Upper lobe of right lung (tissue), 1 donor: Measurements from ENCODE around the gene FNDC1. TPM values are rescaled to one million over a fixed set of nuclear protein-coding genes. Genes with fewer than 3 reads are reported as not detected.

ENCODE experiments used
- ATAC-seq: fragments of 200-7000 bp; cut with Tn5 transposase; one replicate; pipeline ENCODE4 v1.9.1; 2020; ENCODE audit warnings: mild to moderate bottlenecking, moderate library complexity
- DNase-seq: peaks from one replicate; pipeline ENCODE4 v3.0.0-alpha.2; 2020
- H3K27ac ChIP-seq: fragments of 200-600 bp; one replicate; pipeline ENCODE4 v1.8.0; 2022
- H3K27me3 ChIP-seq: fragments of 200-600 bp; one replicate; pipeline ENCODE4 v1.8.0; 2022; ENCODE audit warnings: mild to moderate bottlenecking
- H3K36me3 ChIP-seq: fragments of 200-600 bp; one replicate; pipeline ENCODE4 v1.8.0; 2022
- H3K4me1 ChIP-seq: fragments of 200-600 bp; one replicate; pipeline ENCODE4 v1.8.0; 2022
- H3K4me3 ChIP-seq: fragments of 200-600 bp; one replicate; pipeline ENCODE4 v1.8.0; 2022; ENCODE audit warnings: mild to moderate bottlenecking
- H3K9me3 ChIP-seq: fragments of 200-600 bp; one replicate; pipeline ENCODE4 v1.8.0; 2022
- intact Hi-C: fragments of 100-400 bp; cut with DNase I; formaldehyde crosslinking; loops from one replicate; pipeline ENCODE4 v1.11.0; 2022
- total RNA-seq: library from RNA; stranded (reverse); fragmentation: NEBNext Ultra II Directional; extraction: Animal tissue kit (Norgen Biotek cat#: 25700); gene quantifications from one replicate; pipeline ENCODE4 v1.2.1, GENCODE V29; 2021
- TF ChIP-seq, protein P1 (sequence below): fragments of 200-600 bp; IDR thresholded peaks from one replicate; pipeline ENCODE4 v1.8.0; 2022; ENCODE audit warnings: antibody characterized with exemption
- donor health status: DM: no; HTN: yes; CAD: no; lungs with severe emphysema.

The FNDC1 gene
- total RNA-seq, 1 donor from 2014 or later = 1.1 TPM

DNA sequence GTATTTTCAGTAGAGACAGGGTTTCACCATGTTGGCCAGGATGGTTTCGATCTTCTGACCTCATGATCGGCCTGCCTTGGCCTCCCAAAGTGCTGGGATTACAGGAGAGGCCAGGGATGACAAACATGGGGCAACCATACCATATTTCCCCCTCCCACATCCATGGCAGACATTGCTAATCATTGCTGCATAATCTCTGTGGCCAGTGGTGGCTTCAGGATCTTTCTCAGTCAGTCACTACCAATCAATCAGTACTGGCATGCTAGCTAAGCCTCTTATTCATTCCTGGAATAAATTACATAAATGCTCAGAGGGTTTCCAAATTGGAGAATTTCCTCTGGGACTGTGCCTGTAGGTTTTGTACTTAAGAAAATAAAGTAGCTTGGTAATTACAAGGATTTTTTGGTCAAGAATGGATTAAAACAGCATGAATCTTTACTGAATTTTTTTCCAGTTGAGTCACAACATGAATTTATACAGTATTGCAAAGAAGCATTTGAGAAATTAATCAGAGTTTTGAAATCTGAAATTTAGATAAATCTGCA is 138.1 kb downstream of the FNDC1 start:
- no peak overlapping the region for H3K27ac ChIP-seq
- no peaks in the 10 kb centered on the region for H3K27me3 ChIP-seq
- ATAC-seq (no peak), DNase-seq (no peak)
- H3K4me1 ChIP-seq = no peaks in the 10 kb centered on the region
- TF ChIP-seq, protein P1, sequence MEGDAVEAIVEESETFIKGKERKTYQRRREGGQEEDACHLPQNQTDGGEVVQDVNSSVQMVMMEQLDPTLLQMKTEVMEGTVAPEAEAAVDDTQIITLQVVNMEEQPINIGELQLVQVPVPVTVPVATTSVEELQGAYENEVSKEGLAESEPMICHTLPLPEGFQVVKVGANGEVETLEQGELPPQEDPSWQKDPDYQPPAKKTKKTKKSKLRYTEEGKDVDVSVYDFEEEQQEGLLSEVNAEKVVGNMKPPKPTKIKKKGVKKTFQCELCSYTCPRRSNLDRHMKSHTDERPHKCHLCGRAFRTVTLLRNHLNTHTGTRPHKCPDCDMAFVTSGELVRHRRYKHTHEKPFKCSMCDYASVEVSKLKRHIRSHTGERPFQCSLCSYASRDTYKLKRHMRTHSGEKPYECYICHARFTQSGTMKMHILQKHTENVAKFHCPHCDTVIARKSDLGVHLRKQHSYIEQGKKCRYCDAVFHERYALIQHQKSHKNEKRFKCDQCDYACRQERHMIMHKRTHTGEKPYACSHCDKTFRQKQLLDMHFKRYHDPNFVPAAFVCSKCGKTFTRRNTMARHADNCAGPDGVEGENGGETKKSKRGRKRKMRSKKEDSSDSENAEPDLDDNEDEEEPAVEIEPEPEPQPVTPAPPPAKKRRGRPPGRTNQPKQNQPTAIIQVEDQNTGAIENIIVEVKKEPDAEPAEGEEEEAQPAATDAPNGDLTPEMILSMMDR = no peak
- intact Hi-C loops = no loop called here
- H3K36me3 ChIP-seq = no peaks in the 10 kb centered on the region
- H3K9me3 ChIP-seq = no peaks in the 10 kb centered on the region
- H3K4me3 ChIP-seq = no peak overlapping the region

DNA sequence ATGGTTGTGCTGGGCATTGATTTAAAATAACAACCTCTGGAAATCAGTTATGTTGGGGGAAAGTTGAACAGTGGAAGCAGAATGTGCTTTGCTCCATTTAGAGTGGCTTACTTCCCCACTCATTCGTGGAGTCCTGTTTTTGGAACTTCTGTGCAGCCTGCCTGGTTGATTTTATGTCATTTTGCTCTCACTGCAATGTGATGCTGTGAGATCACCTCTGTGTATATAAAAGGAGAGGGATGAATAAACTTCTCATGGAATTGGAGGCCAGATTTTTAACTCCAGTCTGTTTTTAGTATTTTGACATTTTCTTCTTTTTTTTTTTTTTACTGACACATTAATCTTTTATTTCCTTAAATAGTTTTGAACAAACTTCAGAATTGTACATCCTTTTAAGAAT is 139.0 kb downstream of the FNDC1 start:
- no peaks in the 10 kb centered on the region for H3K27me3 ChIP-seq
- H3K36me3 ChIP-seq = no peaks in the 10 kb centered on the region
- no peak overlapping the region for H3K4me3 ChIP-seq
- H3K4me1 ChIP-seq = no peaks in the 10 kb centered on the region
- intact Hi-C loops = no loop called here
- TF ChIP-seq, protein P1 = no peak
- DNase-seq (no peak), ATAC-seq (no peak)
- H3K9me3 ChIP-seq = no peaks in the 10 kb centered on the region
- H3K27ac ChIP-seq = no peak overlapping the region

DNA sequence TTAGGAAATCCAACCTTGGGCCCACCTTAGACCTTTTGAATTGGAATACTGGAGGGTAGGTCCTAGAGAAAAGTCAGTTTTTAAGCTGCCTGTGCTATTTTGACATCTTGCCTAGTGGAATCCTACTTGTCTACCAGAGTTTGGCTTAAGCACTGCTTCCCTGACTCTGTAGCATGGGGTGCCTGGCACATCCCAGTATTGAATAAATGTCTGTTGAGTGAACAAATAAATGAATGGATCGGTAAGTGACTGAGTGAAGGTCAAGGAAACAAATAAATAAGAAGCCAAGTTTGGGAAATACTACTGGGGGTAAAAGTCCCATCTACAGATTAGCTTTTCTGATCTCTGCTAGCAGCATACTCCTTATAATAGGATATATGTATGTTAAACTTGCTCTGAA is 140.5 kb downstream of the FNDC1 start:
- no peaks in the 10 kb centered on the region for H3K36me3 ChIP-seq

DNA sequence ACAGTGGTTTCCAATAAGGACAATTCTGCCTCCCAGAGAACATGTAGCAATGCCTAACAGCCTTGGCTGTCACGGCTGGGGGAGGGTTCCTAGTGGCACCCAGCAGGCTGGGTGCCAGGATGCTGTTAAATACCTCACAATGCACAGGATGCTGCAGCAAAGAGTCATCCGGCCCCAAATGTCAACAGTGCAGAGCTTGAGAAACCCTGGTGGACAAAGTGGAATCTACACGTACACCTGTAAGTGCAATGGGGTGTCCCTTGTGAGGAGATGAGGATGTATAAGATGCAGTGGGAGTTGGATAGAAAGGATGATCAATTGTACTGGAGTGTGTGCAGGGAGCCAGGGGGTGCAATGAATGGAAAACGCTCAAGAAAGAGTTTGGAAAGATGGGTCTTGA is 142.4 kb downstream of the FNDC1 start:
- Histone ChIP-seq H3K27me3 (no peaks in the 10 kb centered on the region), H3K4me1 (no peaks in the 10 kb centered on the region), H3K36me3 (no peaks in the 10 kb centered on the region), H3K4me3 (no peak overlapping the region), H3K9me3 (no peaks in the 10 kb centered on the region), H3K27ac (no peak overlapping the region)
- DNase-seq (no peak), ATAC-seq (no peak)
- intact Hi-C loops = no loop called here
- TF ChIP-seq, protein P1 = no peak

More for the DNA sequence above, 140.5 kb downstream of the FNDC1 start:
- ATAC-seq (no peak), DNase-seq (no peak)
- no peak overlapping the region for H3K4me3 ChIP-seq
- no peaks in the 10 kb centered on the region for H3K27me3 ChIP-seq
- no peaks in the 10 kb centered on the region for H3K9me3 ChIP-seq
- no peaks in the 10 kb centered on the region for H3K4me1 ChIP-seq
- TF ChIP-seq, protein P1 = no peak
- no peak overlapping the region for H3K27ac ChIP-seq
- intact Hi-C loops = no loop called here

- H3K27ac ChIP-seq = no peak overlapping the region
These were observed 143.0 kb downstream of the FNDC1 start for GRCh38 chr6:159312206-159312605.

More at GRCh38 chr6:159312206-159312605, 143.0 kb downstream of the FNDC1 start:
- Histone ChIP-seq H3K36me3 (no peaks in the 10 kb centered on the region), H3K9me3 (no peaks in the 10 kb centered on the region), H3K4me1 (no peaks in the 10 kb centered on the region), H3K4me3 (no peak overlapping the region), H3K27me3 (no peaks in the 10 kb centered on the region)
- ATAC-seq (no peak), DNase-seq (no peak)
- TF ChIP-seq, protein P1 = no peak
- intact Hi-C loops = no loop called here
